Stimulated activated CD4-positive, alpha-beta T cell treated with anti-CD3 and anti-CD28 coated beads, Interleukin-2, amount 100 ng/mL, for 24 hours (primary cell): ENCODE data around the gene SH2D4B.

ENCODE experiments used
- DNase-seq, 2 donors: peaks; one replicate each; pipeline ENCODE4 v3.0.0-alpha.2; 2020

Gene SH2D4B

DNA sequence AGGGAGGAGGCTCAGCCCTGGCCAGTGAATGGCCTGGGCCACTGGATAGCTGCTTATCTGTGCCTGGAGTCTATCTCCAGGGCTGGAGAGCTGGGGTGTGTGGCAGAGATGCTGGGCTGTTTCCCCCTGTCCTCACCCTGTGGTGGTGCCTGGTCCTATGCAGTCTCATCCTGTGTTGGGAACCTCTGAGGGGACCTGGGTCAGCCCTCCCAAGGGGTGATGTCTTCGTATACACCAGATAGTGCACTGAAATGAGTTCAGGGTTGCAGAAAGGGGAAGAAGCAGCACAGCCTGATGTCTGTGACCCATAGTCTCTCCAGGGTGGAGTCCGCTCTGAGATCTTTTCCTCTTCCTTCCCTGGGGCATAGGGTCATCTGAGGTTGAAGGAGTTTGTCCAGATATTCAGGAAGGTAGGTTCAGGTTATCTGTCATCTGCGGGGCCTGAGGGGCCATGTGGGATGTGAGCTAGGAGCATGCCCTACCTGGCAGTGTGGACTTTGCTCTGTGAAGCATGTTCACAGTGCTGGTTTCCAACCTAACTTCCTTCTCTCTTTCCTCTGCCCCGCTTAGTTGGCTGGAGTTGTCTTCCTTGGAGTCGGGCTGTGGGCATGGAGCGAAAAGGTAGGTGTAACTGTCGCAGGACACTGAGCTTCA is 33.4 kb upstream of the SH2D4B start:
- DNase-seq: no peak

DNA sequence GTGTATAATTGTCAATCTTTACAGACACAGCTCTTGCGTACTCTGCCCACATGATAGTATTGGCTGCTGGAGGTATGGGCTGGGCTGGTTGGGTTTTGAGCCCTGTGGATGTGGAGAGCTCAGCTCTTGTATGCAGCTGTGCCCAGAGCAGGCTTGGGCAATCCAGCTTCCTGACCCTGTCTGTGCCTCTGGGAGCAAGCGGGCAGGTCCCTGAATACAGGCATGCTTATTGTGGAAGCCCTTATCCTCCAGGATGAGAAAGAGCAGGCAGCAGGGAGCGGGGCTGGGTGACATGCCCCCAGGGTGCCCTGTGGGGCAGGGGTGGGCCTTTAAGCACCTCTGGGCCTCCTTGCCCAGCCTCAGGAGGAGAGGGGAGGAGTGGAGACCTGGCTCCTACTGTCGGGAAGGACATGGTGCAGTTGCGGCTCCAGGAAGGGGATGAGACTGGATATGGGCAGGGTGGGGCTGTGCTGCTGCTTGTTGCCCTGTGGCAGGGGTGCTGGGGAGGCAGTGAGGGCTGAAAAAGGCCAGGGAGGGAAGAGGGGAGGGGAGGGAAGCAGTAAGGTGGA is 32.7 kb upstream of the SH2D4B start:
- DNase-seq: no peak

DNA sequence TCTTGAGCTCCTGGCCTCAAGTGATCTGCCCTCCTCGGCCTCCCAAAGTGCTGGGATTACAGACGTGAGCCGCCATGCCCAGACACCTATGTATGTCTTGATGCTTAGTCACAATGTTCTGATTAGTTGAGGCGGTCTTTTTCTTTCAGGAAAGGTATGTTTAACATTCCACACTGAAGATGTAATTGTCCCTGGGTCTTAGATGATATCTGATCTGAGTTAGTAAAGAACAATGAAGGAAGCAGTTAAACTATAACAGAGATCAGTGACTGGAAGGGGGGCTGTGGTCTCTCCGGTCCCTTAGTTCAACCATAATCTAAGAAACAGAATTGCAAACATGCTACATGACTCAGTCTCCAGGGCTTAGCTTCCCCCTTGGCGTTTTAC is 31.5 kb upstream of the SH2D4B start:
- no peak for DNase-seq

DNA sequence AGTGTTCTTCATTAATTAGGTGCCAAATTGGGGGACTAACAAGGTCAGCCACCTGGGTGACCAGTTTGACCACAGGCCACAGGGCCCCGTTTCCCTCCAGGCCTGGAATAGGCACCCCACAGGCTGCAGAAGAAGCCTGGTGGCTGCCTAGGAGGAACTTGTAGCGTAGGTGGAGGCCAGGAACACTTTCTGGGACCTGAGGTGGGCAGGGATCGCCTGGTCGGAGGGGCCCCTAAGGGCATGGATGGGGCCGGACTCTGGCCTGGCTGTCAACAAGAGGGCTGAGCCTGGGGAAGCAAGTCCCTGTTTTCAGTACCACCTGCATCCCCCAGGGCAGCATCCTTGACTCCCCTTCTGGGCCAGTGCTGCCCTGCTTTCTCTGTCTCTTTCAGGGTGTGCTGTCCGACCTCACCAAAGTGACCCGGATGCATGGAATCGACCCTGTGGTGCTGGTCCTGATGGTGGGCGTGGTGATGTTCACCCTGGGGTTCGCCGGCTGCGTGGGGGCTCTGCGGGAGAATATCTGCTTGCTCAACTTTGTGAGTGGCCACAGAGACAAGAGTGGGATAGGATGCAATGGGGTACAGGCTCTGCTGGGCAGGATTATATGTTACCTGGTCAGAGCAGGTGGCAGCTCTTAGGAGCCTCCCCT is 30.7 kb upstream of the SH2D4B start:
- DNase-seq: no peak

- DNase-seq: no peak
Measured at GRCh38 chr10:80509108-80509402, 28.6 kb upstream of the SH2D4B start.

DNA sequence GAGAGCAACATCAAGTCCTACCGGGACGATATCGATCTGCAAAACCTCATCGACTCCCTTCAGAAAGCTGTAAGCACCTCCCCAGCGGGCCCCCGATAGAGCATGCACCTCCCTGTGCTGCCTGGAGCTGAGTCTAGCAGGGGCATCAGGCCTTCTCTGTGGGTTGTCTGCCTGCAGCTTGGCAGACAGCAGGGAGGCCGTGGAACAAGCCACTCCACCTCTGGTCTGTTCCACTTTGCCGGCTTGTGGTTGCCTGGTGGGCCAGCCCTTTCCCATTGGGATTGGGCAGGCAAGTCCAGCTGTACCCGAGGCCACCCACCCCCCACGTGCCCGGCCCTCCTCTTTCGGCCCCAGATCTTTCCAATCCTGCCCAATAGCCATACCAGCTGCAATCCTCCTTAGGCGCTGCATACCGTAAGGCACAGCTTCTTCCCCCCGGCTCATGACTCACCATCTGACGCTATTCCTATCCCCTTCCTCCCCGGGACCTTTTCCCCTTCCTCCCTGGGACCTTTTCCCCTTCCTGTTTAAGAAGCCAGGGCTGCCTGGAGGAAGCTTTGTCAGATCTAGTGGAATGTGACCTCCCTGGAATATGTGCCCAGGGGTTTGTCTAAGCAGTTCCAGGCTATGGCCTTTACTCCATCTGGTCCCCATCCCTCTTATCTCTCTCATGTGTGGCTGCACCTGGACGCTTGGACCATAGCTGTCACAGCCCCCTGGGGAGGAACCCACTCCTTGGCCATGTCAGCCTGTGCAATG is 28.1 kb upstream of the SH2D4B start:
- DNase-seq: no peak

DNA sequence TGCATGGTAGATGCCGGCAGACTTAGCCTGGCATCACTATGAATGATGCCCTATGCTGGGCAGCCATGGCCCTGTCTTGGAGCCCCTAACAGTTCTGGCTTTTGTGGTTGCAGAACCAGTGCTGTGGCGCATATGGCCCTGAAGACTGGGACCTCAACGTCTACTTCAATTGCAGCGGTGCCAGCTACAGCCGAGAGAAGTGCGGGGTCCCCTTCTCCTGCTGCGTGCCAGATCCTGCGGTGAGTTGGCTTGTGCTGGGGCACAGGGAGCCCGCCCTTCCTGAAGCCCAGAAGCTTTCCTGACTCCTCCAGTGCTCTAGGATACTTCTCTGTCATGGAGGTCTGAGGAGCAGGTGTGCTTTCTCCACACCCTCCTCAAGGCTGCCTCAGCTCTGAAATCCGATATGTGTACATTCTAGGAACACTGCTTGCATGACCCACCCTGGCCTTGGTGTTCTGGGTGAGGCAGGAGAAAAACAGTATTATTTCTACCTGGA is 25.6 kb upstream of the SH2D4B start:
- DNase-seq: no peak

GRCh38 chr10:80513106-80513505 is 24.6 kb upstream of the SH2D4B start:
- DNase-seq: no peak

- DNase-seq: no peak
Measured at GRCh38 chr10:80515511-80515910, 22.2 kb upstream of the SH2D4B start.

- no peak for DNase-seq
Measured at GRCh38 chr10:80515941-80516340, 21.8 kb upstream of the SH2D4B start.

GRCh38 chr10:80516506-80517075 is 21.1 kb upstream of the SH2D4B start:
- no peak for DNase-seq

- DNase-seq: no peak
Measured at GRCh38 chr10:80517416-80518142, 20.1 kb upstream of the SH2D4B start.

GRCh38 chr10:80518143-80518806 is 19.4 kb upstream of the SH2D4B start:
- DNase-seq: no peak

GRCh38 chr10:80518807-80519360 is 18.8 kb upstream of the SH2D4B start:
- DNase-seq: no peak

DNA sequence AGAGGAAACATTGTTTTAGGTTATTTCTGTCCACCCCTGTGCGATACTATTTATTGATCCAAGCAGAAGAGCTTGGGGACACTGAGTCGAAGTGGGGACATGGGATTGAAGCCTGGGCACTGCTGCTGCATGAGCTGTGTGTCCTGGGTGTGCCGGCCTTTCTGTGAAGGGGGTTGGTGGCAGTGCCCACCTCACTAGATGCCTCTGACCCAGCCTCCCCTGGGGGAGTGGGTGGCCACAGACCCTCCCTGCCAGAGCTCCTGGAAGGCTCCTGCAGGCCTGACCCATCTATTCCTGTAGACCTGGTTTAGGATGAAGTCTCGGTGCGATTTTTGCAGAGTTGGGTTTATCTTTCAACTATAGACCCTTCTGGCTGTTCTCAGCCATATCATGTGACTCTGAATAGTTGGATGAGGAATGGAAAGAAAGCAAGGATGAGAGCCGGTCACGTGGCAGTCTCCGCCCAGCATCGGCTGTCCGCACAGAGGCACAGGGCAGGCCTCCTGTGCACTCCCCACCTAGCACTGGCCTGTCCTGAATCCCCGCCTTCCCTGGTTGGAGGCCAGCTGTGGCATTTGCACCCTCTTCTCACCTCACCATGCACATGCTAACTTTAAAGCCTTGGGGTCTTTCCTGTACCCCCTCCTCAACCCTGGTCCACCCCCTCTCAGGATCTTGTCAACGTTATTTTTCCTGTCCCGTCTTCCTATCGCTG is 17.6 kb upstream of the SH2D4B start:
- DNase-seq: no peak

- DNase-seq: no peak
Measured at GRCh38 chr10:80520661-80521470, 16.8 kb upstream of the SH2D4B start.

DNA sequence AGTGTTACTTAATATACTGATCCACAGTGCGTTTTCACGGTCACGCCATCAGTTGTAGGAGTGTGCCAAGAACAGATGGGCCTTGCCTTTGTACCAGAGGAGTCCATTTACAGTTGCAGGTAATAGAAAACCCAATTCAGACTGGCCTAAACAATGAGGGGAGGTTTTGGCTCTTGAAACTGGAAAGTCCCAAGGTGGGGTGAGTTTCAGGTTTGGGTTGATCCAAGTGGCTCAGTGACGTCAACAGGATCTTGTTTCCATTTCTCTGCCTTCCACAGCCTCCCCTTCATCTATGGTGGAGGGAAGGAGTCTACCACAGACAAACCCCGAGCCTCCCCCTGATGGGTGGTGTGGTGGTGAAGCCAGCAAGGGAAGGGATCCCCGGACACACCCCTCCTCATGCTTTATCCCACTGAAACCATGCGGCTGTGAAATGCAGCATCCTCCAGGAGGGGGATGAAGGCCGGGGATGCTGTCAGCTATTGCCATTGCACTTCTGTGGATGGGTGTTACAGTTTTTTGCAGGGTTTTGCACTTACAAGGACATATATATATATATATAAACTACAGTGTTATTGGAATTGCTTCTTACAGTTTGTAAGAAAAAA is 14.8 kb upstream of the SH2D4B start:
- DNase-seq: no peak

GRCh38 chr10:80523773-80524172 is 13.9 kb upstream of the SH2D4B start:
- no peak for DNase-seq

DNA sequence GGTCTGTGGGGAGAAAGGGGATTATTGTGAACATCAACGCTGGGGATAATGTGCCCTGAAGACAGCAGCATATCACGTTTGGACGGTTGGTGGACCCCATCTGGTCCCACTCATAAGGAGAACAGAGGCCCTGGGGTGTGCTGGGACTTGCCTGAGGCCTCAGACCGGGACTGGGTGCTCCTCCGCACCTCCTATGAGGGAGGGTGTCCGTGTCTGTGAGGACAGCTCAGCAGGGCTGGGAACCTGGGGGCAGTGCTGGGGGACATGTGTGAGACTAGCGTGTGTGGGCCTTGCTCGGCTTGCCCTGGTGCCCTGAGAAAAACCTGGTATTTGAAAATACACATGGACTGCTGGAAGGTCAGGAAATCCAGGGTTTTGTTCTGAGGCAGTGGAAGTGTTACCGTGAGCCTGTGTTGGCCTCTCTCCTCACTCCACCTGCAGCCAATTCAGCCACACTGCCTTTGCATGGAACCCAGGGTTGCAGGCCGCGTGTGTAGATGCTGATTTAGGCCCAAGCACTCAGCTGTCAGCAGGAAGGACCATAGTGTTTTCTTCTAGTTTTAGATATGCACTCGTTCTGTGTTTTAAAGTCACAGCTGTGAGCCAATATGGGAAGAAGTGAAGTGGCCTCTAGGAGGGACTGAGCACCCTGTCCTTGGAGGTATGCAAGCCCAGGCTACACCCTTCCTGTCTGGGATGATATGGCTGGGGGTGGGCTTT is 13.4 kb upstream of the SH2D4B start:
- no peak for DNase-seq
